K562 (cell line): ENCODE data around the gene CDC20B. TPM values are rescaled to one million over a fixed set of nuclear protein-coding genes. Genes with fewer than 3 reads are reported as not detected.

Source experiments
- CTBP1 ChIP-seq: fragments of 450-650 bp; IDR thresholded peaks from 2 replicates; pipeline ENCODE4 v1.6.1; 2016; ENCODE audit warnings: borderline replicate concordance
- DDX20 ChIP-seq: fragments of 450-650 bp; IDR thresholded peaks from 2 replicates; pipeline ENCODE4 v1.6.1; 2016; ENCODE audit warnings: missing genetic modification characterization, low read depth, mild to moderate bottlenecking, missing compliant biosample characterization, moderate library complexity
- ESRRA ChIP-seq: fragments of 450-650 bp; IDR thresholded peaks from 2 replicates; pipeline ENCODE4 v1.6.1; 2014; ENCODE audit warnings: low read depth, mild to moderate bottlenecking, moderate library complexity, borderline replicate concordance
- FOXJ2 ChIP-seq: fragments of 200-800 bp; sonication (Bioruptor generic); IDR thresholded peaks from 2 replicates; pipeline ENCODE4 v1.6.1; 2016; ENCODE audit warnings: missing genetic modification characterization, missing compliant biosample characterization
- GATA2 ChIP-seq: sonication (generic); formaldehyde crosslinking; IDR thresholded peaks from 2 replicates; pipeline ENCODE4 v1.4.0; 2020; ENCODE audit warnings: mild to moderate bottlenecking, missing genetic modification reagents
- KDM2B ChIP-seq: fragments of 250-450 bp; sonication (Bioruptor Pico); IDR thresholded peaks from 2 replicates; pipeline ENCODE4 v1.8.0; 2021; ENCODE audit warnings: mild to moderate bottlenecking, moderate library complexity
- LCOR ChIP-seq: sonication (generic); formaldehyde crosslinking; IDR thresholded peaks from 2 replicates; pipeline ENCODE4 v1.8.0; 2022; ENCODE audit warnings: mild to moderate bottlenecking, missing genetic modification reagents
- NR2C2 ChIP-seq, 2 experiments: fragments of 200-800 bp in 1 of 2; sonication (Bioruptor generic) in 1 of 2; sonication (generic) in 1 of 2; formaldehyde crosslinking in 1 of 2; IDR thresholded peaks; 2 replicates each; pipeline versions ENCODE4 v1.6.1 to v1.8.0; 2016 to 2022; ENCODE audit warnings: mild to moderate bottlenecking in 1 of 2, missing compliant biosample characterization in 1 of 2, missing genetic modification characterization in 1 of 2, missing genetic modification reagents in 1 of 2
- RNF2 ChIP-seq: sonication (generic); IDR thresholded peaks from 2 replicates; pipeline ENCODE4 v1.6.1; 2016
- SRSF7 ChIP-seq: fragments of 200-400 bp; formaldehyde crosslinking; optimal IDR thresholded peaks from 2 replicates; pipeline ENCODE3; 2017; ENCODE audit warnings: mild to moderate bottlenecking, low read depth, low read length
- ZNF830 ChIP-seq: fragments of 250-450 bp; sonication (Bioruptor Pico); IDR thresholded peaks from 2 replicates; pipeline ENCODE4 v1.5.0; 2021; ENCODE audit warnings: mild to moderate bottlenecking
- polyA plus RNA-seq, 8 experiments: library from polyadenylated mRNA; depleted of rRNA in 4 of 8; stranded (reverse) in 5 of 8; unstranded in 3 of 8; fragments of >200 nt; fragmentation: Nextera tagmentation in 2 of 8; fragmentation: Illumina TruSeq in 1 of 8; extraction: Ambion mirVana in 2 of 8; extraction: Trizol in 1 of 8; gene quantifications; 2 replicates each; pipeline versions ENCODE4 v1.2.1 to v1.2.3, GENCODE V29; 2011 to 2014; ENCODE audit warnings: inconsistent platforms in 1 of 8, missing spikeins in 1 of 8
- total RNA-seq, 7 experiments: library from RNA; depleted of rRNA in 6 of 7; stranded (reverse); fragments of >200 nt in 6 of 7; fragmentation: Illumina TruSeq in 2 of 7; extraction: Trizol in 2 of 7; gene quantifications; 2 replicates each; pipeline versions ENCODE4 v1.2.1 to v1.2.3, GENCODE V29; 2011 to 2021; ENCODE audit warnings: low replicate concordance in 1 of 7
- TF ChIP-seq, protein P1 (sequence below): sonication (generic); formaldehyde crosslinking; IDR thresholded peaks from 2 replicates; pipeline ENCODE4 v1.8.1; 2023; ENCODE audit warnings: mild to moderate bottlenecking, missing genetic modification reagents
- TF ChIP-seq, protein P2 (sequence below): fragments of 450-650 bp; IDR thresholded peaks from 2 replicates; pipeline ENCODE4 v1.6.1; 2016; ENCODE audit warnings: antibody characterized with exemption
- TF ChIP-seq, protein P3 (sequence below): sonication (generic); formaldehyde crosslinking; IDR thresholded peaks from 2 replicates; pipeline ENCODE4 v1.9.0; 2022; ENCODE audit warnings: mild to moderate bottlenecking, missing genetic modification reagents
- TF ChIP-seq, protein P4 (sequence below): fragments of 250-450 bp; sonication (Bioruptor Pico); IDR thresholded peaks from 2 replicates; pipeline ENCODE4 v1.8.0; 2022; ENCODE audit warnings: inconsistent platforms, mild to moderate bottlenecking, moderate library complexity, borderline replicate concordance
- TF ChIP-seq, protein P5 (sequence below): fragments of 450-650 bp; IDR thresholded peaks from 2 replicates; pipeline ENCODE4 v1.6.1; 2017; ENCODE audit warnings: antibody characterized with exemption, mild to moderate bottlenecking
- TF ChIP-seq, protein P6 (sequence below), 2 experiments: IDR thresholded peaks; 2 replicates each; pipeline ENCODE4 v1.6.1; 2011; ENCODE audit warnings: borderline replicate concordance in 1 of 2, control low read depth in 1 of 2, low read depth in 1 of 2, low read length in 1 of 2, mild to moderate bottlenecking in 1 of 2, mixed read lengths in 1 of 2, moderate library complexity in 1 of 2; ENCODE audit not compliant: insufficient read depth in 1 of 2, insufficient read length in 1 of 2, poor library complexity in 1 of 2, severe bottlenecking in 1 of 2; ENCODE audit errors: extremely low read depth in 1 of 2

Gene CDC20B
- total and polyA plus RNA-seq, 9 of the 15 experiments (the other 6 are each of a cell fraction or from before 2014, with no cell fraction given): 0.04 TPM; not detected in 8

DNA sequence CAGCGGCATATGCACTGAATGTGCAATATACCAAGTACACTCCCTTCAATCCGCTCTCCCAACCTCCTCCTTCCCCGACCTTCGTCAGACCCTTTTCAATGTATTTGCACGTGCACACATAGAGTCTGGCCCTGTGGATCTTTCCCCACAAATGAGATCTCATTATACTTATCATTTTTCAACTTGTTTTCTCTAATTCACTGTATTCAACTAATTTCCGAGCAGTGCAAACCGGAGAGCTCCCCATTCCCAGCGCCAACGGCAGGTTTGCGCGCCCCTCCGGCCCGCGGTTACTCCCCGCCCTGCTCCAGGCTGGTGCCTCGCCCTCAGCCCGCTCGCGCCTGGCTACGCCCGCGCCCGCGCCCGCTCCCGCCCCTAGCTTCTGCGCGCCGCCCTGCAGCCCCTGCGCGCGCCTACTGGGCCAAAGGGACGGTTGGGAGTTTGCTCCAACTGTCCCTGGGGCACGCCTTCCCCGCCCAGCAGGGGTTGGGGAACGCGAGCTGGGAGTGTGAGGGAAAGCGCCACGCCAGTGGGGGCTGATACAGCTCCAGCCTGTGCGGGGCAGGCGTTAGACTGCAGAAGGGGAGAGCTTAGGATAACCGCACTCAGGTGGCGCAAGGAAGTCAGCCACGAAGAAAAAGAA is 3.3 kb upstream of the CDC20B start (continued):
- TF ChIP-seq, protein P1, sequence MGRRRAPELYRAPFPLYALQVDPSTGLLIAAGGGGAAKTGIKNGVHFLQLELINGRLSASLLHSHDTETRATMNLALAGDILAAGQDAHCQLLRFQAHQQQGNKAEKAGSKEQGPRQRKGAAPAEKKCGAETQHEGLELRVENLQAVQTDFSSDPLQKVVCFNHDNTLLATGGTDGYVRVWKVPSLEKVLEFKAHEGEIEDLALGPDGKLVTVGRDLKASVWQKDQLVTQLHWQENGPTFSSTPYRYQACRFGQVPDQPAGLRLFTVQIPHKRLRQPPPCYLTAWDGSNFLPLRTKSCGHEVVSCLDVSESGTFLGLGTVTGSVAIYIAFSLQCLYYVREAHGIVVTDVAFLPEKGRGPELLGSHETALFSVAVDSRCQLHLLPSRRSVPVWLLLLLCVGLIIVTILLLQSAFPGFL: no peak
- no peak for TF ChIP-seq ZNF830 (CRISPR knock-in tag)
- TF ChIP-seq, protein P2, sequence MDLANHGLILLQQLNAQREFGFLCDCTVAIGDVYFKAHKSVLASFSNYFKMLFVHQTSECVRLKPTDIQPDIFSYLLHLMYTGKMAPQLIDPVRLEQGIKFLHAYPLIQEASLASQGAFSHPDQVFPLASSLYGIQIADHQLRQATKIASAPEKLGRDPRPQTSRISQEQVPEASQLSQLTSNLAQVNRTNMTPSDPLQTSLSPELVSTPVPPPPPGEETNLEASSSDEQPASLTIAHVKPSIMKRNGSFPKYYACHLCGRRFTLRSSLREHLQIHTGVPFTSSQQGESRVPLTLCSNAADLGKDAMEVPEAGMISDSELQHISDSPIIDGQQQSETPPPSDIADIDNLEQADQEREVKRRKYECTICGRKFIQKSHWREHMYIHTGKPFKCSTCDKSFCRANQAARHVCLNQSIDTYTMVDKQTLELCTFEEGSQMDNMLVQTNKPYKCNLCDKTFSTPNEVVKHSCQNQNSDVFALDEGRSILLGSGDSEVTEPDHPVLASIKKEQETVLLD: 0 out of 2 replicates have a peak, but pooled peaks have one; percentile 7
- TF ChIP-seq NR2C2 (CRISPR knock-in tag; IDR thresholded peaks at IDR 0.05): 0 out of 2 replicates have a peak, but pooled peaks have one; percentile 41
- TF ChIP-seq NR2C2 (tag; IDR thresholded peaks at IDR 0.05): no peak
- TF ChIP-seq, protein P3, sequence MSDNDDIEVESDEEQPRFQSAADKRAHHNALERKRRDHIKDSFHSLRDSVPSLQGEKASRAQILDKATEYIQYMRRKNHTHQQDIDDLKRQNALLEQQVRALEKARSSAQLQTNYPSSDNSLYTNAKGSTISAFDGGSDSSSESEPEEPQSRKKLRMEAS (CRISPR knock-in tag): peak; percentile 45
- TF ChIP-seq, protein P4, sequence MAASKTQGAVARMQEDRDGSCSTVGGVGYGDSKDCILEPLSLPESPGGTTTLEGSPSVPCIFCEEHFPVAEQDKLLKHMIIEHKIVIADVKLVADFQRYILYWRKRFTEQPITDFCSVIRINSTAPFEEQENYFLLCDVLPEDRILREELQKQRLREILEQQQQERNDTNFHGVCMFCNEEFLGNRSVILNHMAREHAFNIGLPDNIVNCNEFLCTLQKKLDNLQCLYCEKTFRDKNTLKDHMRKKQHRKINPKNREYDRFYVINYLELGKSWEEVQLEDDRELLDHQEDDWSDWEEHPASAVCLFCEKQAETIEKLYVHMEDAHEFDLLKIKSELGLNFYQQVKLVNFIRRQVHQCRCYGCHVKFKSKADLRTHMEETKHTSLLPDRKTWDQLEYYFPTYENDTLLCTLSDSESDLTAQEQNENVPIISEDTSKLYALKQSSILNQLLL (CRISPR knock-in tag): no peak
- TF ChIP-seq ESRRA: peak; percentile 50; the same call in 1 of the 2 replicates
- peak; percentile 66; the same call in 1 of the 2 replicates for TF ChIP-seq KDM2B (CRISPR knock-in tag)
- no peak for TF ChIP-seq LCOR
- peak; percentile 49; the same call in 1 of the 2 replicates for TF ChIP-seq RNF2
- TF ChIP-seq, protein P5, sequence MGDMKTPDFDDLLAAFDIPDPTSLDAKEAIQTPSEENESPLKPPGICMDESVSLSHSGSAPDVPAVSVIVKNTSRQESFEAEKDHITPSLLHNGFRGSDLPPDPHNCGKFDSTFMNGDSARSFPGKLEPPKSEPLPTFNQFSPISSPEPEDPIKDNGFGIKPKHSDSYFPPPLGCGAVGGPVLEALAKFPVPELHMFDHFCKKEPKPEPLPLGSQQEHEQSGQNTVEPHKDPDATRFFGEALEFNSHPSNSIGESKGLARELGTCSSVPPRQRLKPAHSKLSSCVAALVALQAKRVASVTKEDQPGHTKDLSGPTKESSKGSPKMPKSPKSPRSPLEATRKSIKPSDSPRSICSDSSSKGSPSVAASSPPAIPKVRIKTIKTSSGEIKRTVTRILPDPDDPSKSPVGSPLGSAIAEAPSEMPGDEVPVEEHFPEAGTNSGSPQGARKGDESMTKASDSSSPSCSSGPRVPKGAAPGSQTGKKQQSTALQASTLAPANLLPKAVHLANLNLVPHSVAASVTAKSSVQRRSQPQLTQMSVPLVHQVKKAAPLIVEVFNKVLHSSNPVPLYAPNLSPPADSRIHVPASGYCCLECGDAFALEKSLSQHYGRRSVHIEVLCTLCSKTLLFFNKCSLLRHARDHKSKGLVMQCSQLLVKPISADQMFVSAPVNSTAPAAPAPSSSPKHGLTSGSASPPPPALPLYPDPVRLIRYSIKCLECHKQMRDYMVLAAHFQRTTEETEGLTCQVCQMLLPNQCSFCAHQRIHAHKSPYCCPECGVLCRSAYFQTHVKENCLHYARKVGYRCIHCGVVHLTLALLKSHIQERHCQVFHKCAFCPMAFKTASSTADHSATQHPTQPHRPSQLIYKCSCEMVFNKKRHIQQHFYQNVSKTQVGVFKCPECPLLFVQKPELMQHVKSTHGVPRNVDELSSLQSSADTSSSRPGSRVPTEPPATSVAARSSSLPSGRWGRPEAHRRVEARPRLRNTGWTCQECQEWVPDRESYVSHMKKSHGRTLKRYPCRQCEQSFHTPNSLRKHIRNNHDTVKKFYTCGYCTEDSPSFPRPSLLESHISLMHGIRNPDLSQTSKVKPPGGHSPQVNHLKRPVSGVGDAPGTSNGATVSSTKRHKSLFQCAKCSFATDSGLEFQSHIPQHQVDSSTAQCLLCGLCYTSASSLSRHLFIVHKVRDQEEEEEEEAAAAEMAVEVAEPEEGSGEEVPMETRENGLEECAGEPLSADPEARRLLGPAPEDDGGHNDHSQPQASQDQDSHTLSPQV: peak; percentile 45; the same call in 1 of the 2 replicates
- TF ChIP-seq CTBP1: peak; percentile 94
- no peak for TF ChIP-seq DDX20
- TF ChIP-seq, protein P6, sequence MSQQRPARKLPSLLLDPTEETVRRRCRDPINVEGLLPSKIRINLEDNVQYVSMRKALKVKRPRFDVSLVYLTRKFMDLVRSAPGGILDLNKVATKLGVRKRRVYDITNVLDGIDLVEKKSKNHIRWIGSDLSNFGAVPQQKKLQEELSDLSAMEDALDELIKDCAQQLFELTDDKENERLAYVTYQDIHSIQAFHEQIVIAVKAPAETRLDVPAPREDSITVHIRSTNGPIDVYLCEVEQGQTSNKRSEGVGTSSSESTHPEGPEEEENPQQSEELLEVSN (IDR thresholded peaks at IDR 0.05; ENCODE audit: borderline replicate concordance in 1 of 2, extremely low read depth in 1 of 2, insufficient read depth in 1 of 2, insufficient read length in 1 of 2, low read depth in 1 of 2, low read length in 1 of 2, poor library complexity in 1 of 2, severe bottlenecking in 1 of 2): peak; percentile 89 to 96
- no peak for TF ChIP-seq FOXJ2 (tag)
- TF ChIP-seq GATA2 (CRISPR knock-in tag): no peak
- TF ChIP-seq SRSF7: no peak
